CD4-positive, alpha-beta T cell treated with Interleukin-15 for 4 hours (primary cell): ENCODE results near the gene TBC1D7.
"Not testable (repeated sequence)": the region's sequence is repeated elsewhere in the genome, so short reads cannot be mapped to it uniquely, and the experiment has no call there.

Source experiments
- DNase-seq: peaks from one replicate; pipeline ENCODE4 v3.0.0-alpha.2; 2020; ENCODE audit warnings: low spot score

The TBC1D7 gene

DNA sequence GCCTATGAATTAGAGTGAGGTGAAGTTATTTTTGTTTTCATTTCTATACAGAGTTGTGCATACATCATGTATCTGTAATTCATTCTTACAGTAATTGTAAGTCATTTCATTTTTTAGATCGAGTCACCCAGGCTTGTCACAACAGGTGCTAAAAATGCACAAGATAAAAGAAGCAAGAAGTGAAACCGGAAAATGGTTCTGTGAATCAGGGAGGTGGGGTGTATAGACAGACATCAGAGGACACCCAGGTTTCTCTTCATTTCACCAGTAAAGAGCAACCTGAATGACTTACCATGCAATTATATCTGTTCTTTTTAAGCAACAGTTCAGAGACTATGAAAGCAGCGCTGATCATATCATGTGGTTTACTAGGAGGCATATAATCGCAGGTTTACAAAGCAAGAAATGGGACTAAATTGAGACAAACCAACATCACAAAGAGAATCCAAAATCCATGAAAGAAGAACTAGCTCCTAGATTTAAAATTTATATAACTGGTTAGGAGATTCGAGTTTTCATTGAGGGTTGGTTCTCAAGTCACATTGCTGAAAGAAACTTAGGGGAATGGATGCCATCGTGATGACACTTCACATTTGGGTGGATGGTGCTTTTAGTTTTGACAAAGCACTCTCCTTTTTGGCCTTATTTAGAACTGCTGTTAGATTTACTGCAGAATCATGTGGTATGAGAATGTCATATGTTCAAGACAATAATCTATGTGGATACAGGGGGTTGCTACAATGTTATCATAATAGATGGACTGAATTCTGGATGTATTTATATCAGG is 27.9 kb upstream of the TBC1D7 start:
- DNase-seq, result peak; percentile 67

DNA sequence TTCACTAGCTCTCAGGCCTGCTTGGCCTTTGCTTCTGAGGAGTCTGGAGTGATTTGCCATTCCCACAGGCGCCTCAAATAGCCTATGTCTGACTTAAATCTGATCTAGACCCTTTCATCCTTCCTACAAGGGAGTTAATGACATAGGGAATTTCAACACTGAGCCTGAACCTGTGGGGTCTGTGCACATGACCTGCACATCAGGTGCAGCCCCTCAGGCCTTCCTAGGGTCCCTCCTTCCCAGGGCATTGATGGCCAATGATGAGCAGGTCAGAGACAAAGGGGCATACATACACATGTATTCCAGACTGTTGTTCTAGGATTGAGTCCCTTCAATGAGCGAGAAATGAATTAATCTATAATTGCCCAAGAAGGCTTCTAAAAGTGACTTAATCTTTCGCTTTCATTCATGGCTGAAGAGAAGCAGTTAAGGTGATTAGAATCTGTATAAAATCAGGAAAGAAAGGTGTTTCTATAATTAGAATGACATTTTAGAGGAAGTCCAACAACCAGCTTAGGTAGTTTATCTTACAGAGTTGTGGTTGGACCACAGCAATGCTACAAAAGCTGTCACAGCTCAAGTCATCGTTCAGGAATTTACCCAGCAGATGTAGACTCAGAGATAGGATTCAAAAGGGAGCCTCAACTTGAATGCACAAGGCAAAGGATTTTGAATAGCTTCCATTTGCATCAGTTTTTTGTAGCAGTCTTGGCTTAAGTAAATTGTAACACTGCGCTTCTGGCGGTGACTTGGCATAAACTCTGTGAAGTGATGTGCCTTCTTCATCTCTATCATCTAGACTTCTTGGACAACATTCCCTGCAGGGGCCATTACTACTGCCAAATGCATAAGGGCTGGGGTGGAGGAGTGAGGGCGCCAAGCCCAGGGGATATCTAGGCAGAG is 27.0 kb upstream of the TBC1D7 start:
- peak; percentile 28 for DNase-seq

DNA sequence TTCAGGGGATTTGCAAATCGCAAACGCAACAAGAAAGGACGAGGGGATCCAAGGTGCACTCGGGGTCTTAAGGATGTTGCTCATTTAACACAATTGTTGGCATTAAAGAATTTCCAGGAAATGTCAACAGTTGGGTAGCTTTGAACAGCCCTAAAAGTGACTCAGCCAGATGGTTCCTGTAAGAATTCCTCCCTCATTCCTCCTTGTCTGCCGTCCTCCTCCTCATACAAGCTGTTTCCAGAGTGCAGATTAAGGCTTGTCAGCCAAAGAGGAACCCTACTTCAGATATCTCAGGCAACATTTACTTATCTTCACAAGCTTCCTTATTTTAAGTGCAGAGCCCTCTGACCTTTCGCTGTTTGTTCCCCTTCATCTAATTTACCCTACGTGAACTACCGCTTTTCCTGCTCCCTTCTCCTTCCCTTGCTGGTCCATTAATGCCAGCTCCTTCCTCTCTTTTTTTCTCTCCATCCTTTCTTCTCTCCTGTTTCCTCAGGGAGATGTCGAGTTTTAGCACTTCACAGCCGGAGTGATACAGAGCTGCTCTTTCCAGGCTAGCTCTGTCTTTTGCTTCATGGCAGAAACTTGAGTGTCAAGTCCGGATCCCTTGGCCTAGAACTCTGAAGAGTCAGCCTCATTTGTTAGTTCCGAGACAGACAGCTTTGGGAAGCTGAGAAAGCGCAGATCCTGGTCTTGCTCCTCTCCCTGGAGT is 26.1 kb upstream of the TBC1D7 start:
- no peak for DNase-seq

DNA sequence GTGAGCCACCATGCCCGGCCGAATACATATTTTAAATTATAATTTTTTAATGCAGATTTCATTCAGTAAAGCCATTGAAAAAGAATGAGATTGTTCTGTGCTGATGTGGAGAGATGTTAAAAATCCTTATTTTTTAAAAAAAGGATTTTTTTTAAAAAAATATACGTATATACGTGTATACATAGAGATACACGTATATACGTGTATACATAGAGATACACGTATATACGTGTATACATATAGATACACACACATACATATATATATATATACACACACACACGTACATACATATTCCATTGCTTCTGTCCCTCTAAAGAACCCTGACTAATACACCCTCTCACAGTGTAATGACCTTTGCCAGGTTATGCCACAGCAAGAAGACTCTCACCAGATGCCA is 23.8 kb upstream of the TBC1D7 start:
- no peak for DNase-seq

DNA sequence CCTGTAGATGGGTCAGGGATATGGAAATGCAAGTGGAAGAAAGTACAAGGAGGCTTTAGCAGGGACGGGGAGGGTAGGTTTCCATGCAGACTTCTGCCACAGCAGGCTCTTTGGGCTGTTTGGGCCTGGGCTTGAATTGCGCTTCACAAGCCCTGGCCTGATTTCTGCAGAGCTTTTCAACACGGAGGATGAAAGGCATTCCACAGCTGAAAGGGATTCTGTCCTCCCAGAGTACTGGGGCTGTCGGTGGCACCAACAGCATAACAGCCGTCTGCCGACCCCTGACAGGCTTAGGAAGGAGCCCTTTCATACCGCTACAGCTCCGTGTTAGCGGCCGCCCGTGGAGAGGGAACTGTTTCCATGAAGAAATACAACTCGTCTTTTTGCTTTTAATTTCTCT is 22.9 kb upstream of the TBC1D7 start:
- no peak for DNase-seq

DNA sequence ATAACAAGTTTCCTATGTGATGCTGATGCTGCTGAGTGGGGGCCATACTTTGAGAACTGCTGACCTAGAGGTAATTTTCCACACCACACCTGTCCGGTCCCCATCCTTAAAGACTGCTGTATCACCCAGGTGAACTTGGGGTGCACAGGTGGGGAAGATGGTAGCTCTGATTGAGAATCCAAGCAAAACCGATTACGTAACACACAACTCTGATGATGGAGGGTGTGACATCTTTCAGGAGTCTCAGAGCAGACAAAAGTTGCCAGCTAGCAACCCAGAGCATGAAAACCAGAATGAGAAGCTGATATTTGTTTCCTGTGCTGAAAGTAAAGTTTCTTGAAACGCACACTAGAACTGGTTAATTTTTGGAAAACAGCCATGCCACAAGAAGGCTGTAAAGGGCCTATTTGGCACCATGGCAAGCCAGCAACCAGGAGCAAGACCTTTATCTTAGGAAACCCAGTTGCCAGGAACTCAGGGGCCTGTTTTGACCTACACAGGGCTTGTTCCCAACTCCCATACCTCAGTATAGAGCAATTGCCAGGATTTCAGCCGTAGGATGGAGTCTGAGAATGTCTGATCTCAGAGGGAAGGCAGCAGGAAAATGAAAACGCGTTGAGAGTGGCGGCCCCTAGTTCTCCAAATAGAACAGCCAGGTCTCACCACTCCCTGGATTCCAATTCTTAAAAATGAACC is 21.6 kb upstream of the TBC1D7 start:
- no peak for DNase-seq

DNA sequence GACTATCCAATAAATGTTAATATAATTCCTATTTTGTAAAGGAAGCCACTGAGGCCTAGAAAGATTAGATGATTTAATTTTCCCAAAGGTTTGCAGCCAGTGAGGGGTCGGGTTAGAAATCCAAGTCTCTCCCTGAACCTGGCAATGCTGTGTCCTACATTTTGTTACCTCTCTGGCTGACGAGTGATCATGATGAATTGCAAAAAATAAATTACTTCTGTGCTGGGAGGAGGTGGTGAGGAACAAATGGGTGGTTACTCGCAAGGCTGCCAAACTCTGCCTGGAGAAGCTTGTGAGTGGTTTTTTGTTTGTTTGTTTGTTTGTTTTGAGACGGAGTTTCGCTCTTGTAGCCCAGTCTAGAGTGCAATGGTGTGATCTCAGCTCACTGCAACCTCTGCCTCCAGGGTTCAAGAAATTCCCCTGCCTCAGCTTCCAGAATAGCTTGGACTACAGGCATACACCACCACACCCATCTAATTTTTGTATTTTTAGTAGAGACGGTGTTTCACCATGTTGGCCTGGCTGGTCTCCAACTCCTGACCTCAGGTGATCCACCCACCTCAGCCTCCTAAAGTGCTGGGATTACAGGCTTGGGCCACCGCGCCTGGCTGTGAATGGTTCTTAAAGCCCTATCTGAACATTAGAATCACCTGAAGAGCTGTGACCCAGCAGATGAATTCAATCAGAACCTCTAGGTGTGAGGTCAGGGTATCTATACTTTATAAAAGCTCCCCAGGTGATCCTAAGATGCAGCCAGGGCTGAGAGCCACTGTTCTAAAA is 20.2 kb upstream of the TBC1D7 start:
- DNase-seq, result no peak

DNA sequence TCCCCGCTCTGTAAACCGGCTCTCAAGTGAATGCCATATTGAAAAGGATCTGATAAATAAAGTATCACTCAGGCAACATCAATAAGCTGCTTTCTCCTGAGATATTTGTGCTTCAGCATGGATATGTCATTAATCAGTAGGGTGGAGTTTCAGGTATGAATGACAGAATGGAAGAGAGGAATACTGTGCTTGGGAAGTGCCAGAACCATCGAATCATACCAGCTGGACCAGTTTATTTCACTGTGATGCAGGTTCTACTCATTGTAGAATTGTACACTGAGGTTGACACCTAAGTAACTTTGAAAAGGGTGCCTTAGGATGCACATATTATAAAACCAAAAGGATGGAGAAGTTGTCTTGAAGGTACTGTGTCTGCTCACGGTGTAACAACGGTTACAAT is 17.9 kb upstream of the TBC1D7 start:
- no peak for DNase-seq

DNA sequence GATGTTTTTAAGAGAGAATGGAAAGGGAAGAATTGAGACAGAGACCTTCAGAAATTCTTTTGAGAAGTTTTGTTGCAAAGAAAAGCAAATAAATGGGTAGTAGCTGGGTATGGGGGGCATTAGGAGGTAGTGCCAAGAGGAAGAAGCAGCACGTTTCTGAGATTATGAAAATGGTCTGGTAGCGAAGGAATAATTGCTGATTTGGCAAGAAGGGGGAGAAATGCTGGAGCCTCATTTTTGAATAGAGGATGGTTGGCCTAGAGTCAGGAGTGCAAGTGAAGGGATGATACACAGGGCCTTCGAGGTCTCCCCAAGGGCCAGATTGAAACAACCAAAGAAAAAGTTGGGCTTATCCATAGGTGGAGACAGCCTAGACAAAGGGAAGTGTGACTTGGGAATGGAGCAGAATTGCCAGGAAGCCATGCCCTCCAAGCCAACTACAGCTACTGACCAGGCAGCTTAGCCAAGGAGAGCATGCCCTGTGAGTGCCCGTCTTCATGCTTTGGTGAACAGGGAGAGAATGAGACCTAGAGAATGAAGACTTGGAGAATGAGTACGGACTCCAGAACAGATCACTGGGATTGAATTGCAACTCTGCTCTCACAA is 14.2 kb upstream of the TBC1D7 start:
- no peak for DNase-seq

DNA sequence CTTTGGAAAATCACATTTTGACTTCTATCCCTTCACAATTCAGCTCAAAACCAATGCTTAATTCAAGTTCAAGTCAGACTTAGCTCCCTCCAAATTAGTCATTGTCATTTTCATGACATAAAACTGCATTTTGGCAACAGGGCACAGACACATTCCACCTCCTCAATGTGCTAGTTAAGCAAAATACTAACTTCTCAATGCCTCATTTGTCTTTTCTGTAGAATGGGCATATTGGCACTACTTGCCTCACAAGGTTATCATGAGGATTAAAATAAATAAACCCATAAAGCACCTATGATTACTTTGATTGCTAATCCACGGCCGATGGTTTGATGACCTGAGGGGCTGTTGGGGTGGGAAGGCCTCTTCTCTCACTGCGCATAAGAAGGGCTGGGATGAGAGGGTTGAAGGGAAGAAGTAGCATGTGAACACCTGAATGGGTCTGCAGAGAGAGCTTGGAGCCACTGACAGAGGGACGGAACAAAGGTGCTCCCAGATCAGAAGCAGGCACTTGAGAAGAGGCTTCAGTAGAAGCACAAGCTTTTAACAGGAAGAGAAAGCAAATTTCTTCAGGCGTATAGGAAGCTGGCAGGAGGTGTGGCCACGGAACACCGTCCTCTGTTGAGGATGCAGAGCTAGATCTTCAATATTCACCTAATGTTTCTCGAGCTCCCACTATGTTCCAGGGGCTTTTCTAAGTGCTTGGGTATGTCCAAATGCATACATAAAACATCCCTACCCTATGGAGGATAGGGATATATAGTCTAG is 11.7 kb upstream of the TBC1D7 start:
- no peak for DNase-seq

DNA sequence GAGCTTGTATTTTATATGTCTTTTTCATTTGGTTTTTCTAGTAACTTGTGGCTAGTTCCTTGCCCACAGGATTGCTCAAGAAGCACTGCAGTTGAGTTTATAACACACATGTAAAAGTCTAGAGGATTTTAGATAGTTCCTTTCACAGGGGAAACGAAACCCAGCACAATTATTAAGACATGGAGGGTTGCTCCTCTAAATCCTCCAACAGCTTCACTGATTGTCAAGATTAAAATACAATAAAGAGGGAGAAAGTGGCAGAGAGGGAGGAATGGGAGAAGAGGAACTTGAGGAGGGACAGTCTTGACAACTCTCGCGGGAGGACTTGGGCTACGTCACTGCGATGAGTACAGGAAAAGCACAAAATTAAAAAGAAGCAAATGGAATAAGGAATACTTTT is 9.7 kb upstream of the TBC1D7 start:
- no peak for DNase-seq

DNA sequence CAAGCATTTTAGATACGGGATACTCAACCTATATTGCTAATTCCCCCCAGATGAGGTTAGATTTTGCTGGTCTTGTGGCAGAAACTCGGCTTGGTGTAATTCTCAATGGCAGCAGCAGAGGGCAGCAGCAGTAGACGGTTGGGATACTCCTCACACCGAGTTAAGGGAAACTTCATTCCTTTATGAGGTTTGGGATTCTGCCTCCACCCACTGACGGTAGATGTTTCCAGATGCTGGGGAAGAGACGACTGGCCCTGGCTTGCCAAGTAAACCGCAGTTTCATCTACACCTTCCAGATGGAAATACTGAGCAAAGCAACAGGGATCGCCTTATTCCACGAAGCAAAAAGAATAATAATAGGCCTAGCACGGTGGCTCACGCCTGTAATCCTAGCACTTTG is 8.2 kb upstream of the TBC1D7 start:
- peak; percentile 65 for DNase-seq

DNA sequence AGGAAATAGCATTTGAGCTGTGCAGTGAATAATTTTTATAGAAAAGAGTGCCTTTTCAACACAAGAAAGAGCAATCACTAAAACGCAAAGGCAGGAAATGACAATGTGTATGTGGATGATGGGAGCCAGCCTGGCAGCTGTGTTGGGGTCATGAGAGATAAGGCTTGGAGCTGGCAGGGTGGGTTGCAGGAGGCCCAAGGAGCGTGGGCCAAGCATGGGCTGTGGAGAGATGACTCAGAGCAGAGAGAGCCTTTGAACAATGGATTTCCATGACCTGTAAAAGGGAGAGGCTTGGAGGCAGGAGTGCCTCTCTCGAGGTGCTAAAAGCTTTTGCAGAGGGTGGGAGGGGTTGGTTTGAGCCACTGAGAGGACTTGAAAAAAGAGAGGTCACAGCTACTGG is 6.6 kb upstream of the TBC1D7 start:
- no peak for DNase-seq

DNA sequence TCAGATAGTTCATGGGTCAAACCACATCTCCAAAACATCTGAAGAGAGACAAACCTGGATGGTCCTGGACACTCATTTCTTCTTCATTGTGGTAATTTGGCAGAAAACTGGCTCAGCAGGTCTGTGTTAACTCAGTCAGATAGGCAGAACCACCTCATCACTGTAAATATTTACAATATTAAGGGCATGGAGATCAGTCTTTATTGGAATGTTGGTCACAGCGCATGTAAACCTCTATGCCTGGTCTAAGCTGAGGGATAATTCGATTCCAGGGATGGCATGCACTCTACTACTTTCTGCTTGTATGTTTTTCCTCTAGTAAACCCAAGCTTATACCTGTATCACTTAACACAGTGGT is 4.0 kb upstream of the TBC1D7 start:
- DNase-seq, result no peak

DNA sequence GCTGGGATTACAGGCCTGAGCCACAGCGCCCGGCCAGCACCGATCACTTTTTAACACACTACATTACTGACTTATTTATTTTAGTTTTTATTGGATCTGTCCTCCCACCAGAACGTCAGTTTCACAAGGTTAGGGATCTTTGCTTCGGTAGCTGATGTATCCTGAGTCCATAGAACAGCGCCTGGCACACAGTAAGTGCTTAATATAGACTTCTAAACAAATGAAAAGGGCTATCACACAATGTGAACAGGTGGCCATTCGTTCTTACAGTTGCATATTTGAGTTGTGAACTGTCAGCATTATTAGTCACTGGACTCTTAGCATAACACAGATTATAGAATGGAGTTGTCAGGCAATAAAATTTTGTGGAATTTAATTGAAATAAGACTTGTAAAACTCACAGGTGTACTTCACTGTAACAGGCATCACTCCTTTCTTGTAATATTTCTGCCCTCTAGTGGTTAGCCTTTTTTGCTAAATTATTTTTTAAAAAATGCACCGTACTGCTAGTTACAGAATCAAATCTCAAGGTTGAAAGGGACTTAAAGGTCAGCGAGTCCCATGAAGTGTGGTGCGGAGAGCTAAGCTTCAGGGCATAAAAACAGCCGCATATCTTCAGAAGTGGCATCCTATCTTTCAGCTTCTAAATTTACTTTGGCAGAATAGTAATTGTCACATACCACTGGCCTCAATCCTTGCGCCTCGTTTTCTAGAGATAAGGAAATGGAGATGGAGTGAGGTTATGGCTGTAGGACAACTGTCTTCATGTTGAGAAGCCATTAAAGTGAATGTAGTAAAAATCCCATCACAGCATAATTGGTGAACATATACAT is 3.4 kb upstream of the TBC1D7 start:
- DNase-seq, result peak; percentile 52

DNA sequence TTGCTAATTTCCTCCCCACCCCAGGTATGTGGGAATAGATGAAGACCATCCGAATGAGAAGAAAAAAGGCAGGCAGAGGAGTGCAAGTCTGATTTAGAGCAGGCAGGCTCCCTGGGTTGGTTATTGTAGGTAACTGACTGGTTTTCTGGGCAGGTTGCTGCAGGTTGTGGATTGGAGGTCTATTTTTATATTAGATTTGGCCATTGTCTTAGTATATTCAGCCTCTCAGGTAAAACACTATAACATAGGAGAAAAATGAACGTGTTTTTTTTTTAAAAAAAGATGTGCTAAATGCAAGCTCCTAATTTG is 492 bp upstream of the TBC1D7 start:
- no peak for DNase-seq

DNA sequence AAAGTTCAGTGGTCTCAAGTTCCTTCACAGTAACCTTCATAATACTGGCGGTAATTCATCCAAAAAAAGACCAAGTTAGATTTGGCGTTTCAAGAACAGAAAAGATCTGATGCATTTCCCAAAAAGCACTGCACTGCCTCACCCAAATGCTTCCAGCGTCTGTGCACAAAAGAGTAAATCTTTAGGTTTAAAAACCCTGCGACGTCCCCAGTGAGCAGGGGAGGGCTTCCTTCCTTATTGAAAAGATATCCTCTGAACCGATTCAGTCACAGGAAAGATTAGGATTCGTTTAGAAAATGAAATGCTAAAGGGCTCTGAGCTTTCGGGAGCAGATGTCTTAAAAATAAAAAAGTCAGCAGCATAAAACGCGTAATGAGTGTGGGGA is 654 bp downstream of the TBC1D7 start:
- DNase-seq, result no peak

DNA sequence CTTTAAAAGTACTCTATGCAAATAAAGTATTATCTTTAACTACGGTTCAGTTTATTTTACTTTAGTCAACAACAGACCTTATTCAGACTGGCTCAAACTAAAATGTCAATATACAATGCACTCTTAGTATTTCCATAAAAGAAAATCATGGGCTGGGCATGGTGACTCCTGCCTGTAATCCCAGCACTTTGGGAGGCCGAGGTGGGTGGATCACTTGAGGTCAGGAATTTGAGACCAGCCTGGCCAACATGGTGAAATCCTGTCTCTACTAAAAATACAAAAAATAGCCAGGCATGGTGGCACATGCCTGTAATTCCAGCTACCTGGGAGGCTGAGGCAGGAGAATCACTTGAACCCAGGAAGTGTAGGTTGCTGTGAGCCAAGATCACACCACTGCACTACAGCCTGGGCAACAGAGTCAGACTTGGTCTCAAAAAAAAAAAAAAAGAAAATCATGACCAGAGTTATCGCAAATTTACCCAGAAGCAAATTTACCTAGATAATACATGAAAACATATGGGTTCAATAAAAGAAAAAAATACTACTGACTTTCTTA is 2.2 kb downstream of the TBC1D7 start:
- DNase-seq, result not testable (repeated sequence)

DNA sequence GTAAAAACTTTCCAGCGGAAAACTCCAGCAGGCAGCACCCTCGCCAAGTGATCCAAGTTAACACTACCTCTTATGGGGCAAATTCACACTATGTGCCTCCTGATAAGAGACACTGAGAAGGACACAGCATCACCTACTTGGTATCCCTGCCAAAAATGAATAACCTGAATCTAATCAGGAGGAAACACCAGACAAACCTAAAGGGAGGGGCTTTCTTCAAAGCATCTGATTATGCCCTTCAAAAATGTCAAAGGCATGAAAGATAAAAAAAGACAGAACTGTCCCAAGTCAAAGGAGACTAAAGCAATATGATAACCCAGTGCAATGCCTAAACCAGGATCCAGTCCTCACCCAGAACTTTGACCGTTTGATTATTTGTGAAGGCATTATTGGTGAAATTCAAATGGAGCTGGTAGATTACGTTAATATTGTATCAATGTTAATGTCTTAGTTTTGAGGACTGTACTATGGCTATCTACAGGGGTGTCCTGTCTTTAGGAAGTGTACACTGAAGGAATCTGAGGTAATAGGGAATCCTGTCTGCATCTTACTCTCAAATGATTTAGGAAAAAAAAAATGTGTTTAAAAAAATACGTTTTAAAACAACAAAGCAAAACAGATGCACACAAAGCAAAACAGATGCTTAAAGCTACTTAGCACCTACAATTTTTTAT is 8.3 kb downstream of the TBC1D7 start:
- no peak for DNase-seq
